AG04450 (cell line): Measurements from ENCODE around the gene GNB5. TPM values are rescaled to one million over a fixed set of nuclear protein-coding genes. Genes with fewer than 3 reads are reported as not detected.

Source experiments
- CTCF ChIA-PET: fragments of 300-600, 350-600 bp; formaldehyde crosslinking; extraction: SDS; loops from one replicate; lab custom pipeline; 2022; ENCODE audit warnings: antibody characterized with exemption, inconsistent platforms; lab: Charles Lee
- POLR2A ChIA-PET: fragments of 350-600 bp; formaldehyde crosslinking; extraction: SDS; loops from one replicate; lab custom pipeline; 2021; ENCODE audit warnings: antibody characterized with exemption, inconsistent platforms; lab: Yijun Ruan, JAX
- DNase-seq: peaks from one replicate; pipeline ENCODE4 v3.0.0-alpha.2; 2011; ENCODE audit warnings: low read depth, low spot score
- H3K27ac ChIP-seq: one replicate; pipeline ENCODE4 v1.5.1; 2012; ENCODE audit warnings: low read depth, low read length, control low read depth
- H3K27me3 ChIP-seq: one replicate; pipeline ENCODE4 v1.6.0; 2012; ENCODE audit warnings: low read length; ENCODE audit not compliant: control insufficient read depth, insufficient read depth
- H3K4me3 ChIP-seq: 2 replicates; pipeline ENCODE4 v1.5.1; 2011; ENCODE audit warnings: mild to moderate bottlenecking, low read depth, low read length, control low read depth
- H3K9me3 ChIP-seq: 2 replicates; pipeline ENCODE4 v1.5.1; 2012; ENCODE audit warnings: low read length; ENCODE audit not compliant: control insufficient read depth, insufficient read depth
- CTCF ChIP-seq: IDR thresholded peaks from 2 replicates; pipeline ENCODE4 v1.5.1; 2011; ENCODE audit warnings: low read depth, low read length, control low read depth, inconsistent platforms
- polyA plus RNA-seq: library from polyadenylated mRNA; depleted of rRNA; stranded (reverse); fragments of >200 nt; gene quantifications from 2 replicates; pipeline ENCODE4 v1.2.3, GENCODE V29; 2011

GNB5 gene
- polyA plus RNA-seq, 1 experiment: 43.6 TPM

- no peak for DNase-seq
- H3K9me3 ChIP-seq: peaks cover 5% of the 10 kb centered on the region; the same call in 1 of the 2 replicates
- H3K27me3 ChIP-seq: peaks cover 15% of the 10 kb centered on the region
- no peak overlapping the region for H3K27ac ChIP-seq
- no peak overlapping the region for H3K4me3 ChIP-seq
- ChIA-PET CTCF (no interaction called here), POLR2A (no interaction called here)
- no peak for TF ChIP-seq CTCF
These were observed 13.5 kb upstream of the GNB5 start for GRCh38 chr15:52204657-52205056.

GRCh38 chr15:52200831-52201365 lies 9.7 kb upstream of the GNB5 start:
- H3K27me3 ChIP-seq: peaks cover 8% of the 10 kb centered on the region
- CTCF ChIA-PET: interaction anchor here (0.8 kb wide), 1 partner anchor 26 kb away, joined by 3 read pairs; no protein-coding TSS in a partner anchor
- no peak overlapping the region for H3K4me3 ChIP-seq
- no peak for DNase-seq
- no peak for TF ChIP-seq CTCF
- POLR2A ChIA-PET: no interaction called here
- peaks cover 5% of the 10 kb centered on the region; the same call in 1 of the 2 replicates for H3K9me3 ChIP-seq
- H3K27ac ChIP-seq: no peak overlapping the region

- no peak overlapping the region for H3K27ac ChIP-seq
- H3K9me3 ChIP-seq: no peaks in the 10 kb centered on the region
- ChIA-PET POLR2A (no interaction called here), CTCF (interaction anchor here (0.6 to 2.4 kb wide), 3 partner anchors 9 to 11 kb away, joined by 3 to 10 read pairs (median 3); no protein-coding TSS in a partner anchor)
- DNase-seq: no peak
- no peak for TF ChIP-seq CTCF
- no peak overlapping the region for H3K4me3 ChIP-seq
- H3K27me3 ChIP-seq: peaks cover 10% of the 10 kb centered on the region
These were observed 8.1 kb upstream of the GNB5 start for GRCh38 chr15:52199271-52199670.

GRCh38 chr15:52196891-52197290 lies 5.7 kb upstream of the GNB5 start:
- ChIA-PET CTCF (no interaction called here), POLR2A (no interaction called here)
- Histone ChIP-seq H3K4me3 (no peak overlapping the region), H3K9me3 (no peaks in the 10 kb centered on the region), H3K27ac (no peak overlapping the region), H3K27me3 (peaks cover 8% of the 10 kb centered on the region)
- TF ChIP-seq CTCF: no peak
- DNase-seq: no peak

GRCh38 chr15:52193791-52194190 lies 2.6 kb upstream of the GNB5 start:
- Histone ChIP-seq H3K4me3 (no peak overlapping the region), H3K9me3 (no peaks in the 10 kb centered on the region), H3K27me3 (peaks cover 5% of the 10 kb centered on the region), H3K27ac (no peak overlapping the region)
- ChIA-PET CTCF (interaction anchor here (0.5 to 2.3 kb wide), 5 partner anchors 10 to 288 kb away, joined by 3 to 14 read pairs (median 8); no protein-coding TSS in a partner anchor), POLR2A (interaction anchor here (1.3 kb wide), 1 partner anchor 20 kb away, joined by 4 read pairs; no protein-coding TSS in a partner anchor)
- no peak for DNase-seq
- no peak for TF ChIP-seq CTCF
